PC-9 (cell line): ENCODE data around the gene RAPGEF6.

Source experiments
- EZH2 ChIP-seq: fragments of 200-600 bp; sonication (generic); IDR thresholded peaks from 2 replicates; pipeline ENCODE4 v1.8.0; 2017; ENCODE audit warnings: antibody characterized with exemption, low read depth
- TF ChIP-seq, protein P1 (sequence below): fragments of 200-600 bp; sonication (generic); conservative IDR thresholded peaks from 2 replicates; pipeline ENCODE4 v1.6.1; 2017; ENCODE audit warnings: mixed run types, antibody characterized with exemption, mild to moderate bottlenecking, moderate library complexity

DNA sequence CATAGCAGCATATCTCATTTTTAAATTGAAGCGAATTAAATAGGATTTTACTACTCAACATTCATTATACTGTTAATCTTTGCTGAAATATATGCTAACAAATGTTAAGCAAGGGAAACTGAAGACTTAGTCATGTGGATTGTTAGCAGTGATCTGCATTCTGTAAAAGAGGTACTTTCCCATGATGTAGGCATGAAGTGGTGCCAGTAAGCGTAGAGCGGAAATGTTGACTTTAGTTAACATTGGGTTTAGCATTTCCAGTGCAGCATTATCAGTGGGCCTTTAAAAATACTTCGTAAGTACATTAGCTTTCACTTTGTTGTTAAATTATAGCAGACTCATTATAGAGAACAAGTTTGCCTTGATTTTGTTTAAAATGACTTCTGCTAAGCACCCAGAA lies 240.9 kb downstream of the RAPGEF6 start:
- TF ChIP-seq, protein P1, sequence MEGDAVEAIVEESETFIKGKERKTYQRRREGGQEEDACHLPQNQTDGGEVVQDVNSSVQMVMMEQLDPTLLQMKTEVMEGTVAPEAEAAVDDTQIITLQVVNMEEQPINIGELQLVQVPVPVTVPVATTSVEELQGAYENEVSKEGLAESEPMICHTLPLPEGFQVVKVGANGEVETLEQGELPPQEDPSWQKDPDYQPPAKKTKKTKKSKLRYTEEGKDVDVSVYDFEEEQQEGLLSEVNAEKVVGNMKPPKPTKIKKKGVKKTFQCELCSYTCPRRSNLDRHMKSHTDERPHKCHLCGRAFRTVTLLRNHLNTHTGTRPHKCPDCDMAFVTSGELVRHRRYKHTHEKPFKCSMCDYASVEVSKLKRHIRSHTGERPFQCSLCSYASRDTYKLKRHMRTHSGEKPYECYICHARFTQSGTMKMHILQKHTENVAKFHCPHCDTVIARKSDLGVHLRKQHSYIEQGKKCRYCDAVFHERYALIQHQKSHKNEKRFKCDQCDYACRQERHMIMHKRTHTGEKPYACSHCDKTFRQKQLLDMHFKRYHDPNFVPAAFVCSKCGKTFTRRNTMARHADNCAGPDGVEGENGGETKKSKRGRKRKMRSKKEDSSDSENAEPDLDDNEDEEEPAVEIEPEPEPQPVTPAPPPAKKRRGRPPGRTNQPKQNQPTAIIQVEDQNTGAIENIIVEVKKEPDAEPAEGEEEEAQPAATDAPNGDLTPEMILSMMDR: no peak
- no peak for TF ChIP-seq EZH2
